Neural progenitor cell (in vitro differentiated cells): ENCODE measurements around the gene PRDM1.

ENCODE experiments used
- EZH2 ChIP-seq: fragments of 200-600 bp; sonication (generic); IDR thresholded peaks from 2 replicates; pipeline ENCODE4 v1.6.1; 2017; ENCODE audit warnings: antibody characterized with exemption, mild to moderate bottlenecking, moderate library complexity
- TF ChIP-seq, protein P1 (sequence below): fragments of 200-600 bp; sonication (generic); IDR thresholded peaks from 2 replicates; pipeline ENCODE4 v1.5.1; 2017; ENCODE audit warnings: antibody characterized with exemption, mild to moderate bottlenecking

DNA sequence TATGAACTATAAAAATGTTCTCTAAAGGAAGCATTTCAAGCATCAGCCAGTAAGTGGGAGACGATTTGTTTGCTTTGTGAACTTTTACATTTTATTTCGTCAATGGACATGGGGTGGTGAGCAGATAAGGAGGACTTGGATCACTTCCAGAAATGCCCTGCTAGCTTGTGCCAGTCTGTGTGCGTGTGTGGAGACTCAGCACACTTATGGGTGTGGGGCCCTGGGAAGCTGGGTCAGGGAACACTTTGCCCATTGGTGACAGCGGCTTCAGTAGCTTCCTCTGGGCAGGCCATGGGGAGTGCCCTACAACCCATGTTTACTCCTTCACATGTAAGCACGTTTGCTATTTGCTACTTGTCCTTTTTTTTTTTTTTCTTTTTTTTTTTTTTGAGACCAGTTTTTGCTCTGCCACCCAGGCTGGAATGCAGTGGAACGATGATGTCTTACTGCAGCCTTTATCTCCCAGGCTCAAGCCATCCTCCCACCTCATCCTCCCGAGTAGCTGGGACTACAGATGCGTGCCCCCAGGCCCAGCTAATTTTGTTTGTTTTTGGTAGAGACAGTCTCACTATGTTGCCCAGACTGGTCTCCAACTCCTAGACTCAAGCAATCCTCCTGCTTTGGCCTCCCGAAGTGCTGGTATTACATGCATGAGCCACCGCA, 24.2 kb downstream of the PRDM1 start:
- TF ChIP-seq, protein P1, sequence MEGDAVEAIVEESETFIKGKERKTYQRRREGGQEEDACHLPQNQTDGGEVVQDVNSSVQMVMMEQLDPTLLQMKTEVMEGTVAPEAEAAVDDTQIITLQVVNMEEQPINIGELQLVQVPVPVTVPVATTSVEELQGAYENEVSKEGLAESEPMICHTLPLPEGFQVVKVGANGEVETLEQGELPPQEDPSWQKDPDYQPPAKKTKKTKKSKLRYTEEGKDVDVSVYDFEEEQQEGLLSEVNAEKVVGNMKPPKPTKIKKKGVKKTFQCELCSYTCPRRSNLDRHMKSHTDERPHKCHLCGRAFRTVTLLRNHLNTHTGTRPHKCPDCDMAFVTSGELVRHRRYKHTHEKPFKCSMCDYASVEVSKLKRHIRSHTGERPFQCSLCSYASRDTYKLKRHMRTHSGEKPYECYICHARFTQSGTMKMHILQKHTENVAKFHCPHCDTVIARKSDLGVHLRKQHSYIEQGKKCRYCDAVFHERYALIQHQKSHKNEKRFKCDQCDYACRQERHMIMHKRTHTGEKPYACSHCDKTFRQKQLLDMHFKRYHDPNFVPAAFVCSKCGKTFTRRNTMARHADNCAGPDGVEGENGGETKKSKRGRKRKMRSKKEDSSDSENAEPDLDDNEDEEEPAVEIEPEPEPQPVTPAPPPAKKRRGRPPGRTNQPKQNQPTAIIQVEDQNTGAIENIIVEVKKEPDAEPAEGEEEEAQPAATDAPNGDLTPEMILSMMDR: no peak
- TF ChIP-seq EZH2: no peak
